Measurements from ENCODE around the gene EFNB2. TPM values are rescaled to one million over a fixed set of nuclear protein-coding genes. Genes with fewer than 3 reads are reported as not detected.

Gene EFNB2
- total and polyA plus RNA-seq, 2 of the 13 experiments (the other 11 are each of a cell fraction or from before 2014, with no cell fraction given), result 0.11 to 0.20 TPM

DNA sequence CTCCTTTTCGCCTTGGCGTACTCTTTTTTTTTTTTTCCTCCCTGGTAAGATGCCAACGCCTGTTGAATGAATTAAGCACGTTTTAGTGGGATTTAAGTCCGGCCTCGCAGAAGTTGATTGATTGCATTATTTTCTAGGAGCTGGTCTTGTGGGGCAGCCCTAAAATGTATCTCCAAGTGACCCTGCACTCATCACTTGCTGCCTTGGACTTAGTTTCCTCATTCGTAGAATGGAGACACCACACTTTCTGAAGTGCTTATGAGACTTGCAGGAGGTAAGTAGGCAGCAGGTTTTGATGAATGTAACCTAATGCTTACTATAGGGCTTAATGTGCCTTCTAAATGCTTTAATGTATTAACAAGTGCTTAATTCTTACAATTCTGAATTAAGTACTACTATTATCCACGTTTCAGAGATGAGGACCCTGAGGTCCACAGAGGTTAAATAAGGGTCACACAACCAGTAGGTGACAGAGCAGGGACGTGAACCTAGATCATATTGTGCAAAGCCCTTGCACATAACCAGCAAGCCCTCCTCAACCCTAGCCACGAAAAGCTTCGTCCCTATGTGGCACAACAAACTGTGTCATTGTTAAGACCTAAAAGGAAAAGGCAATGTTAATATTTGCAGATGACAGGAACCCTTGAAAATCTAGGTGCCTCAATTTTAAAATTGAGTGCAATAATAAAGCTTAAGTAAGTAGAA lies 33.0 kb upstream of the EFNB2 start (continued):
- 0 out of 2 replicates have a peak, but pooled peaks have one; percentile 17 for TF ChIP-seq ZNF230 (CRISPR knock-in tag; IDR thresholded peaks at IDR 0.05)
- TF ChIP-seq ZNF432 (CRISPR knock-in tag; IDR thresholded peaks at IDR 0.05; ENCODE audit: borderline replicate concordance), result no peak
- TF ChIP-seq ZFP36L2 (CRISPR knock-in tag; IDR thresholded peaks at IDR 0.05), result no peak
- TF ChIP-seq GLI4 (CRISPR knock-in tag; IDR thresholded peaks at IDR 0.05; ENCODE audit: borderline replicate concordance), result no peak
- no peak for TF ChIP-seq ZNF839 (CRISPR knock-in tag; IDR thresholded peaks at IDR 0.05; ENCODE audit: borderline replicate concordance)
- no peak for TF ChIP-seq ZNF713 (CRISPR knock-in tag; IDR thresholded peaks at IDR 0.05)
- no peak for TF ChIP-seq KLF16 (CRISPR knock-in tag; IDR thresholded peaks at IDR 0.05)
- TF ChIP-seq ZNF333 (CRISPR knock-in tag; IDR thresholded peaks at IDR 0.05; ENCODE audit: borderline replicate concordance), result no peak
- TF ChIP-seq, protein P1, sequence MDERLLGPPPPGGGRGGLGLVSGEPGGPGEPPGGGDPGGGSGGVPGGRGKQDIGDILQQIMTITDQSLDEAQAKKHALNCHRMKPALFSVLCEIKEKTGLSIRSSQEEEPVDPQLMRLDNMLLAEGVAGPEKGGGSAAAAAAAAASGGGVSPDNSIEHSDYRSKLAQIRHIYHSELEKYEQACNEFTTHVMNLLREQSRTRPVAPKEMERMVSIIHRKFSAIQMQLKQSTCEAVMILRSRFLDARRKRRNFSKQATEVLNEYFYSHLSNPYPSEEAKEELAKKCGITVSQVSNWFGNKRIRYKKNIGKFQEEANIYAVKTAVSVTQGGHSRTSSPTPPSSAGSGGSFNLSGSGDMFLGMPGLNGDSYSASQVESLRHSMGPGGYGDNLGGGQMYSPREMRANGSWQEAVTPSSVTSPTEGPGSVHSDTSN (CRISPR knock-in tag; IDR thresholded peaks at IDR 0.05), result no peak
- no peak for TF ChIP-seq ZNF136 (CRISPR knock-in tag; IDR thresholded peaks at IDR 0.05; ENCODE audit: low read depth)
- TF ChIP-seq, protein P2, sequence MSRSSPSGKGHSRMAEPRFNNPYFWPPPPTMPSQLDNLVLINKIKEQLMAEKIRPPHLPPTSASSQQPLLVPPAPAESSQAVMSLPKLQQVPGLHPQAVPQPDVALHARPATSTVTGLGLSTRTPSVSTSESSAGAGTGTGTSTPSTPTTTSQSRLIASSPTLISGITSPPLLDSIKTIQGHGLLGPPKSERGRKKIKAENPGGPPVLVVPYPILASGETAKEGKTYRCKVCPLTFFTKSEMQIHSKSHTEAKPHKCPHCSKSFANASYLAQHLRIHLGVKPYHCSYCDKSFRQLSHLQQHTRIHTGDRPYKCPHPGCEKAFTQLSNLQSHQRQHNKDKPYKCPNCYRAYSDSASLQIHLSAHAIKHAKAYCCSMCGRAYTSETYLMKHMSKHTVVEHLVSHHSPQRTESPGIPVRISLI (CRISPR knock-in tag; IDR thresholded peaks at IDR 0.05; ENCODE audit: borderline replicate concordance), result peak; percentile 16; the same call in 1 of the 2 replicates
- TF ChIP-seq MAFG (CRISPR knock-in tag; IDR thresholded peaks at IDR 0.05), result no peak
- no peak for TF ChIP-seq ZNF34 (CRISPR knock-in tag; IDR thresholded peaks at IDR 0.05; ENCODE audit: borderline replicate concordance)
- TF ChIP-seq ZNF550 (CRISPR knock-in tag; IDR thresholded peaks at IDR 0.05; ENCODE audit: borderline replicate concordance), result no peak
- no peak for TF ChIP-seq WIZ (CRISPR knock-in tag; IDR thresholded peaks at IDR 0.05)
- TF ChIP-seq RNF2 (conservative IDR thresholded peaks at IDR 0.05; ENCODE audit: low read depth), result no peak
- no peak for TF ChIP-seq ZNF781 (CRISPR knock-in tag; IDR thresholded peaks at IDR 0.05; ENCODE audit: borderline replicate concordance, not compliant biosample characterization)
- no peak for TF ChIP-seq KMT2B (CRISPR knock-in tag; IDR thresholded peaks at IDR 0.05)
- TF ChIP-seq SMYD3 (CRISPR knock-in tag; IDR thresholded peaks at IDR 0.05), result no peak
- TF ChIP-seq ZBTB38 (CRISPR knock-in tag; IDR thresholded peaks at IDR 0.05), result no peak
- TF ChIP-seq ZNF674 (CRISPR knock-in tag; IDR thresholded peaks at IDR 0.05; ENCODE audit: low read depth), result no peak
- TF ChIP-seq, protein P3, sequence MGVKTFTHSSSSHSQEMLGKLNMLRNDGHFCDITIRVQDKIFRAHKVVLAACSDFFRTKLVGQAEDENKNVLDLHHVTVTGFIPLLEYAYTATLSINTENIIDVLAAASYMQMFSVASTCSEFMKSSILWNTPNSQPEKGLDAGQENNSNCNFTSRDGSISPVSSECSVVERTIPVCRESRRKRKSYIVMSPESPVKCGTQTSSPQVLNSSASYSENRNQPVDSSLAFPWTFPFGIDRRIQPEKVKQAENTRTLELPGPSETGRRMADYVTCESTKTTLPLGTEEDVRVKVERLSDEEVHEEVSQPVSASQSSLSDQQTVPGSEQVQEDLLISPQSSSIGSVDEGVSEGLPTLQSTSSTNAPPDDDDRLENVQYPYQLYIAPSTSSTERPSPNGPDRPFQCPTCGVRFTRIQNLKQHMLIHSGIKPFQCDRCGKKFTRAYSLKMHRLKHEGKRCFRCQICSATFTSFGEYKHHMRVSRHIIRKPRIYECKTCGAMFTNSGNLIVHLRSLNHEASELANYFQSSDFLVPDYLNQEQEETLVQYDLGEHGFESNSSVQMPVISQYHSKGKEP (CRISPR knock-in tag; IDR thresholded peaks at IDR 0.05), result no peak
- no peak for TF ChIP-seq DPF2 (CRISPR knock-in tag; IDR thresholded peaks at IDR 0.05; ENCODE audit: borderline replicate concordance, low read depth)
- TF ChIP-seq FOXO1 (CRISPR knock-in tag; IDR thresholded peaks at IDR 0.05), result no peak
- 0 out of 2 replicates have a peak, but pooled peaks have one; percentile 18 for TF ChIP-seq KLF9 (CRISPR knock-in tag; IDR thresholded peaks at IDR 0.05; ENCODE audit: low read depth)
- TF ChIP-seq ATAD3A (CRISPR knock-in tag; IDR thresholded peaks at IDR 0.05), result no peak
